Spleen (tissue), 7 donors: ENCODE results near the gene CCL27.

Experiments
- POLR2A ChIP-seq, 3 donors: fragments of 450-650 bp; IDR thresholded peaks; one replicate each; pipeline ENCODE4 v1.5.1; 2017; ENCODE audit warnings: antibody characterized with exemption in 3 of 3, mild to moderate bottlenecking in 1 of 3
- TF ChIP-seq, protein P1 (sequence below), 11 experiments: fragments of 200-600 bp in 7 of 11; fragments of 450-650 bp in 4 of 11; sonication (generic) in 4 of 11; IDR thresholded peaks in 8 of 11; conservative IDR thresholded peaks in 3 of 11; 1 replicate in 7 of 11; 2 replicates in 4 of 11; pipeline versions ENCODE4 v1.4.0 to v1.8.0; 2016 to 2021; ENCODE audit warnings: antibody characterized with exemption in 11 of 11, inconsistent platforms in 4 of 11, mild to moderate bottlenecking in 1 of 11
- donor health status: DM: no; HTN: no; CAD: no; lungs with moderate emphysema.
- donor health status: DM: no; HTN: no; CAD: no.
- donor health status: DM: no; HTN: no; CAD: no.

DNA sequence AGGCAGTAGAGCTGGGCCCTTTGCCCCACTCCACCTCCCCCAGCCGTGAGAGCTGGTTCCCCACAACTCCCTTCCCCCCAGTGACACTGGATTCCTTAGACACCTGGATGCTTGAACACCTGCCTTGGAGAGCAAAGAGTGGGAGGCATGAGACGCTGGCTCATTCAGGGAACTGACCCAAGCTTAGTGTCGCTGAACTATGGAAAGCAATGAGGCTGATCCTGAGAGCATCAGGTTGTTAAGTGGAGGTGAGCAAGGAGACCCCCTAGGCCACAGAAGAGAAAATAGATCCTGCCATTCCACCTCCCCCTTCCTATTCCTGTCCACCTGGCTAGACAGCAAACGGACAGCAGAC lies 26.6 kb upstream of the CCL27 start:
- no peak for TF ChIP-seq POLR2A (IDR thresholded peaks at IDR 0.05)
- TF ChIP-seq, protein P1, sequence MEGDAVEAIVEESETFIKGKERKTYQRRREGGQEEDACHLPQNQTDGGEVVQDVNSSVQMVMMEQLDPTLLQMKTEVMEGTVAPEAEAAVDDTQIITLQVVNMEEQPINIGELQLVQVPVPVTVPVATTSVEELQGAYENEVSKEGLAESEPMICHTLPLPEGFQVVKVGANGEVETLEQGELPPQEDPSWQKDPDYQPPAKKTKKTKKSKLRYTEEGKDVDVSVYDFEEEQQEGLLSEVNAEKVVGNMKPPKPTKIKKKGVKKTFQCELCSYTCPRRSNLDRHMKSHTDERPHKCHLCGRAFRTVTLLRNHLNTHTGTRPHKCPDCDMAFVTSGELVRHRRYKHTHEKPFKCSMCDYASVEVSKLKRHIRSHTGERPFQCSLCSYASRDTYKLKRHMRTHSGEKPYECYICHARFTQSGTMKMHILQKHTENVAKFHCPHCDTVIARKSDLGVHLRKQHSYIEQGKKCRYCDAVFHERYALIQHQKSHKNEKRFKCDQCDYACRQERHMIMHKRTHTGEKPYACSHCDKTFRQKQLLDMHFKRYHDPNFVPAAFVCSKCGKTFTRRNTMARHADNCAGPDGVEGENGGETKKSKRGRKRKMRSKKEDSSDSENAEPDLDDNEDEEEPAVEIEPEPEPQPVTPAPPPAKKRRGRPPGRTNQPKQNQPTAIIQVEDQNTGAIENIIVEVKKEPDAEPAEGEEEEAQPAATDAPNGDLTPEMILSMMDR (IDR thresholded peaks at IDR 0.05 in 8 of 11, conservative IDR thresholded peaks at IDR 0.05 in 3 of 11): no peak
